ENCODE measurements around the gene SCMH1. TPM values are rescaled to one million over a fixed set of nuclear protein-coding genes. Genes with fewer than 3 reads are reported as not detected.

Gene SCMH1
- total RNA-seq, 1 donor from 2014 or later: 25.5 TPM

DNA sequence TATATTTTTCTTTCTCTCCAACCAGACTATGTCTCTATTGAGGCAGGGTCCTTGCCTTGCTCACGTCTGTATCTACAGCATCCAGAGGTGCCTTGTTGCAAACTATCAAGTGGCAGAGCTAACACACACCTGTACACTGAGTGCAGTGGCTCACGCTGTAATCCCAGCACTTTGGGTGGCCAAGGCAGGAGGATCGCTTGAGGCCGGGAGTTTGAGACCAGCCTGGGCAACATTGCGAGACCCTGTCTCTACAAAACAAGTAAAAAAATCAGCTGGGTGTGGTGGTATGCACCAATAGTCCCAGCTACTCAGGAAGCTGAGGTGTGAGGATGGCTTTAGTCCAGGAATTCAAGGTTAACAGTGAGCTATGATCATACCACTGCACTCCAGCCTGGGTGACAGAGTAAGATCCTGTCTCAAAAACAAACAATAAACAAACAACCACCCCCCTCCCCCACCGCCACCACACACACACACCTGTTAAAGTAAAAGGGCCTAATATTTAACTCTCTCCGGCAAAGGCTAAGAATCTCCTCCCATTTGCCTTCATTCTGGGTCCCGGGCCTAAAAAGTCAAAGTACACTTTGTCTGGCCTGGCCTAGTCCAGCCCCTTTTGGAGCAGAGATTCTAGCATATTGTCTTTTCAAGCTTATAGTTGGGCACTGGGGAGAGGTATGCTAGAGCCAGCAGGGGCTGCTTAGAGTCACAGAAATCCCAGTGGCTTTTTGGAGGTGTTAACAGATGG is 211.1 kb downstream of the SCMH1 start:
- TF ChIP-seq, protein P1, sequence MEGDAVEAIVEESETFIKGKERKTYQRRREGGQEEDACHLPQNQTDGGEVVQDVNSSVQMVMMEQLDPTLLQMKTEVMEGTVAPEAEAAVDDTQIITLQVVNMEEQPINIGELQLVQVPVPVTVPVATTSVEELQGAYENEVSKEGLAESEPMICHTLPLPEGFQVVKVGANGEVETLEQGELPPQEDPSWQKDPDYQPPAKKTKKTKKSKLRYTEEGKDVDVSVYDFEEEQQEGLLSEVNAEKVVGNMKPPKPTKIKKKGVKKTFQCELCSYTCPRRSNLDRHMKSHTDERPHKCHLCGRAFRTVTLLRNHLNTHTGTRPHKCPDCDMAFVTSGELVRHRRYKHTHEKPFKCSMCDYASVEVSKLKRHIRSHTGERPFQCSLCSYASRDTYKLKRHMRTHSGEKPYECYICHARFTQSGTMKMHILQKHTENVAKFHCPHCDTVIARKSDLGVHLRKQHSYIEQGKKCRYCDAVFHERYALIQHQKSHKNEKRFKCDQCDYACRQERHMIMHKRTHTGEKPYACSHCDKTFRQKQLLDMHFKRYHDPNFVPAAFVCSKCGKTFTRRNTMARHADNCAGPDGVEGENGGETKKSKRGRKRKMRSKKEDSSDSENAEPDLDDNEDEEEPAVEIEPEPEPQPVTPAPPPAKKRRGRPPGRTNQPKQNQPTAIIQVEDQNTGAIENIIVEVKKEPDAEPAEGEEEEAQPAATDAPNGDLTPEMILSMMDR (conservative IDR thresholded peaks at IDR 0.05; ENCODE audit: low read depth, low read length): no peak
- no peak overlapping the region for H3K4me3 ChIP-seq (ENCODE audit: low read depth, low read length)
- no peak for DNase-seq (ENCODE audit: low read depth)

DNA sequence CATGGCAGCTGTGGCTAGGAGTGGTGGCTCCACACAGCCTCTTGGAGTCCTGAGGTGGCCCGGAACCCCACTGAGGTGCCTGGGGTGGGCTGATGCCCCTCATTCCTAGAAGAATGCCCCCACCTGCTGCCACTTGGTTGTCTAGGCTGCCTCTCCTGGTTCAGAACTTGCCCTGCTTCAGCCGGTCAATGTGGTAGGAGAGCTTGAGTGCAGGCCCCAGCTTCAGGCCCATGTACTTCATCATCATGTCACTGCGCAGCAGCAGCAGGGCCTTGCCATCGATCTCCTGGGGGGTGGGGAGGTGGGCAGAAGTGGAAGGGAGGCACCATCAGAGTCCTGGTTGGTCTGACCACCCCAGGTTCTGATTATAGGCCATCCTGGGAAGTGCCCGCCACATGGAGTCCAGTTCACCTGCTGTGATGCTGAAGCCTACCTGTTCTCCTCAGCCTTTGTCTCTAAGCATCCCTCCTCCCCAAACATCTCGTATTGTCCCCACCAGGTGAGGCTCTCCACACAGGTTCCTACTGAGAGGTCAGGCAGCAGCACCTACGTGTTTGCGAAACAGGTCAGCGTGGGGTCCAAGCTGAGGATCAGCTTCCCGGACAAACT is 214.0 kb downstream of the SCMH1 start:
- no peak for DNase-seq (ENCODE audit: low read depth)
- TF ChIP-seq, protein P1 (conservative IDR thresholded peaks at IDR 0.05; ENCODE audit: low read depth, low read length): no peak
- no peak overlapping the region for H3K4me3 ChIP-seq (ENCODE audit: low read depth, low read length)

DNA sequence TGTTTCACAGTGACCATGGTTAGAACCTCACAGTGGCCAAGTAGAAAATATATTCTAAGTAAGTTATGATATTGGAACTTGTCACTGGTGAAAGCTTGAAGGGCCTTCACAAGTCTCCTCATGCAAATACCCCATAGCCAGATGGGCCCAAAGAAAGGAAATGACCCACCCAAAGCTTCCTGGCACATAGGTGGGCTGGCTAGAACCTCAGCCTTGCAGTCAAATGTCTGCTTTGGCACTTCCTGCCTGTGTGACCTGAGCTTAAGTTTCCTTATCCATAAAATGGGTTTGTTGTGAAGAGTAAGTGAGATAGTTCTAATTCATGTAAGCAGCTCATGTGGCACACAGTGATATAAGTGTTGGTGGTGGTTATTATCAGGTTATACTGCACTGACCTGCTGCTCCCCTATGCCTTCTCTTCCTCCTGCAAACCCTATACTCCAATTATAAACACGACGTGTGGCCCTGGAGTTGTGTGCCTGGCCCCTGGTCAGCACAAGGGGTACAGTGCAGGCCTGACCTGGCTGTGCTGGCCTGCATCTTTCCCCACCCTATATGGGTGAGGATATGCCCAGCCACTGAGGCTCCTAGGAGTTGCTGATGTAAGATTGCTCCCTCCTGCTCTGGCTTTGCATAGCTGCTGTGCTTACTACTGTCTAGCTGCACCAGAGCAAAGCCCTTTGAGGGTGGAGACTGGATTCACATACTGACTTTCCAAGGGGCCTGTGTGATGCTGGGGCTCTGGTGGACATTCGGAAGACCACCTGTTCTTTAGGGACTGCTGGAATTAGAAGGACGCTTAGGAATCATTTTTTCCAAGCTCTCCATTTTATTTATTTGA is 215.9 kb downstream of the SCMH1 start:
- no peak overlapping the region for H3K4me3 ChIP-seq (ENCODE audit: low read depth, low read length)
- no peak for DNase-seq (ENCODE audit: low read depth)
- TF ChIP-seq, protein P1 (conservative IDR thresholded peaks at IDR 0.05; ENCODE audit: low read depth, low read length): no peak

DNA sequence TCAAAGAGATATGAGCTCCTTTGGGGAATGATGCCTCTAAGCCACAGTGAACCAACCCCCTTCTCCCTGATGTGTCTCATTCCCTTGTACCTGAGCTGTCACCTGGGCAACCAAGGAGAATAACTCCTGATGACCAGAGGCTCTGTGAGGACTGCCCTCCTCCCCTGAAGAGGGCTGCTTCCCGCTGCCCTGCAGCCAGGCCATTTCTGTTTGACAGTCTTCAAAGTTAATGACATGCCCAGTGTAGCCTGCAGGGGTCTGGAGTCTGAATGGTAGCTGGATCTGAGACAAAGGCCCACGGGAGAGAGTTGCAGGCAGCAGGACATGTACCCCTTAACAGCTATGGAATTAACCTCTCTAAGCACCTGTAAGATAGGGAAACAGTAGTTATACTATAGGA is 217.2 kb downstream of the SCMH1 start:
- DNase-seq (ENCODE audit: low read depth): no peak
- H3K4me3 ChIP-seq (ENCODE audit: low read depth, low read length): no peak overlapping the region
- TF ChIP-seq, protein P1 (conservative IDR thresholded peaks at IDR 0.05; ENCODE audit: low read depth, low read length): no peak

DNA sequence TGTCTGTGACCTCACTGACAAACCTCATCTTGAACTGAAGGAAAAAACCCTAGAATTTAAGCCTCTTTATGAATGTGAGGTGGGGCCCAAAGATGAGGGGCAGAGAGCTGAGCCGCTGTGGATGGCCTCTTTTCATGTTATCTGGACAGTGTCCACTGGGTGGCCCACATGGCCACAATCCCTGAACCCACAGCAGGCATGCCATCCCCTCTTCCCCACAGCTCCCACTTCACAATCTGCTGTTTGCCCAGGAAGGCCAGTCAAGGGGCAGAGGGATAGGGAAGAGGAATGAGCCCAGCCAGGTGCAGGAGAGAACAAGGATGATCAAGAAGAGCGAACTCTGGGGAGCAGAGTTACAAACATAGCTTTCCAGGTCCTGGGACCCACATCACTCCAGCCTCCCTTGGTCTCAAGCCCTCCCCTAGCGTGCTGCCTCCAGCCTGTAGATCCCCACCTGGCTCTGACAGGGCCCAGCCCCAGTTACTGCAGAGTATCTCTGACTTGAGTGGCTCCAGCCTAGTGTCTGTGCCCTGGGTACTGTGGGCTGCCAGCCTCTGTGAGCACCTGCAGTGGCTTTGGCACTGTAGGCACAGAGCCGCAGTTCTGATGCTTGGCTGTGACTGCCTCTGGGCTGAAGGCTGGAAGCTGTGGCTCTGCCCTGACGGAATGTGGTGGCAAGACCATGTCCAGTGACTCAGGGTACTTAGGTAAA is 218.7 kb downstream of the SCMH1 start:
- TF ChIP-seq, protein P1 (conservative IDR thresholded peaks at IDR 0.05; ENCODE audit: low read depth, low read length): peak; percentile 48
- DNase-seq (ENCODE audit: low read depth): no peak
- no peak overlapping the region for H3K4me3 ChIP-seq (ENCODE audit: low read depth, low read length)

DNA sequence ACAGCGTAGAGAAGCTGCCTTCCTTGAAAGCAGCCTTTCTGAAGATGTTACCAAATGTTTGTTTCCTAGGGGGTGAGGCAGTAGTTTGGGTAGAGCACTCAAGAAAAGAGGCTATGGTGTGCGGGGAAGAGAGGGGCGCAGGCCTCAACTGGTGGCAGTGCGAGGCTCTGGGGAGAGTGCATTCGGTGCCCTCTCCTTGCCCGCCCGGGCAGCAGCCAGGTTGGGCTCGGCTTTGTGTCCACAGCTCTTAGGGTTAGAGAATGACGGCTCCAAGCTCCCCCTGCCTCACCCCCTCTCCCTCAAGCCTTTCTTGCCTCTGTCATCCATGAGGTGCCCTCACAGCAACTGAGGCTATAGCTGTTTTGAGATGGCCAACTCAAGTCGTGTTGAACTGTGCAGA is 219.7 kb downstream of the SCMH1 start:
- TF ChIP-seq, protein P1 (conservative IDR thresholded peaks at IDR 0.05; ENCODE audit: low read depth, low read length): no peak
- H3K4me3 ChIP-seq (ENCODE audit: low read depth, low read length): no peak overlapping the region
- no peak for DNase-seq (ENCODE audit: low read depth)

All from epithelial cell of proximal tubule (primary cell).